GM19238 (cell line): ENCODE data around the gene KSR1.
"Not testable (repeated sequence)": the region's sequence is repeated elsewhere in the genome, so short reads cannot be mapped to it uniquely, and the experiment has no call there.

Experiments used
- DNase-seq: peaks from one replicate; pipeline ENCODE4 v3.0.0; 2011; ENCODE audit warnings: low spot score; ENCODE audit not compliant: insufficient read length

The KSR1 gene

GRCh38 chr17:27631897-27632725 lies 175.9 kb downstream of the KSR1 start:
- no peak for DNase-seq

- not testable (repeated sequence) for DNase-seq
Observed at GRCh38 chr17:27632766-27633165, 176.5 kb downstream of the KSR1 start.

GRCh38 chr17:27633312-27634025 lies 177.2 kb downstream of the KSR1 start:
- no peak for DNase-seq

- DNase-seq, result no peak
Observed at GRCh38 chr17:27634026-27634335, 177.7 kb downstream of the KSR1 start.

- no peak for DNase-seq
Observed at GRCh38 chr17:27634776-27635175, 178.5 kb downstream of the KSR1 start.

- peak; percentile 32 for DNase-seq
Observed at GRCh38 chr17:27635275-27635823, 179.1 kb downstream of the KSR1 start.

GRCh38 chr17:27636005-27636520 lies 179.8 kb downstream of the KSR1 start:
- DNase-seq, result not testable (repeated sequence)

GRCh38 chr17:27637818-27638217 lies 181.6 kb downstream of the KSR1 start:
- not testable (repeated sequence) for DNase-seq

GRCh38 chr17:27638415-27638914 lies 182.2 kb downstream of the KSR1 start:
- not testable (repeated sequence) for DNase-seq

- no peak for DNase-seq
Observed at GRCh38 chr17:27640790-27641189, 184.5 kb downstream of the KSR1 start.

- no peak for DNase-seq
Observed at GRCh38 chr17:27644586-27644985, 188.3 kb downstream of the KSR1 start.

GRCh38 chr17:27645621-27646020 lies 189.4 kb downstream of the KSR1 start:
- DNase-seq, result not testable (repeated sequence)

- DNase-seq, result no peak
Observed at GRCh38 chr17:27646232-27646631, 190.0 kb downstream of the KSR1 start.

- DNase-seq, result no peak
Observed at GRCh38 chr17:27647765-27648164, 191.5 kb downstream of the KSR1 start.

- not testable (repeated sequence) for DNase-seq
Observed at GRCh38 chr17:27649111-27649571, 192.9 kb downstream of the KSR1 start.

GRCh38 chr17:27649929-27650328 lies 193.7 kb downstream of the KSR1 start:
- DNase-seq, result no peak

- no peak for DNase-seq
Observed at GRCh38 chr17:27650836-27651235, 194.6 kb downstream of the KSR1 start.

- DNase-seq, result no peak
Observed at GRCh38 chr17:27651411-27652345, 195.4 kb downstream of the KSR1 start.

GRCh38 chr17:27653449-27653971 lies 197.3 kb downstream of the KSR1 start:
- not testable (repeated sequence) for DNase-seq

GRCh38 chr17:27654136-27654535 lies 197.9 kb downstream of the KSR1 start:
- DNase-seq, result no peak
